Bone marrow (tissue), 2 donors: ENCODE measurements around the gene PKD2L1.
"Not testable (repeated sequence)": the region's sequence is repeated elsewhere in the genome, so short reads cannot be mapped to it uniquely, and the experiment has no call there.

Experiments
- DNase-seq, 2 donors: peaks; one replicate each; lab custom pipeline; 2025; lab: John Stamatoyannopoulos, UW

Gene PKD2L1

GRCh38 chr10:100333661-100334440, 3.8 kb upstream of the PKD2L1 start:
- no peak for DNase-seq

- no peak for DNase-seq
Measured at GRCh38 chr10:100333106-100333505, 3.1 kb upstream of the PKD2L1 start.

- DNase-seq, result no peak
Measured at GRCh38 chr10:100328198-100328597, 1.8 kb downstream of the PKD2L1 start.

- DNase-seq, result no peak
Measured at GRCh38 chr10:100327718-100328009, 2.4 kb downstream of the PKD2L1 start.

- peak in 1 of 2 donors; percentile 26 for DNase-seq
Measured at GRCh38 chr10:100327007-100327717, 2.9 kb downstream of the PKD2L1 start.

GRCh38 chr10:100325158-100325557, 4.9 kb downstream of the PKD2L1 start:
- no peak for DNase-seq

- no peak for DNase-seq
Measured at GRCh38 chr10:100319707-100320402, 10.2 kb downstream of the PKD2L1 start.

- DNase-seq, result no peak
Measured at GRCh38 chr10:100318207-100318606, 11.8 kb downstream of the PKD2L1 start.

GRCh38 chr10:100315615-100316014, 14.4 kb downstream of the PKD2L1 start:
- no peak for DNase-seq

GRCh38 chr10:100311298-100311697, 18.7 kb downstream of the PKD2L1 start:
- no peak for DNase-seq

- DNase-seq, result no peak
Measured at GRCh38 chr10:100307684-100308083, 22.3 kb downstream of the PKD2L1 start.

- no peak for DNase-seq
Measured at GRCh38 chr10:100306861-100307260, 23.2 kb downstream of the PKD2L1 start.

GRCh38 chr10:100304414-100304813, 25.6 kb downstream of the PKD2L1 start:
- no peak for DNase-seq

- no peak for DNase-seq
Measured at GRCh38 chr10:100303724-100304319, 26.2 kb downstream of the PKD2L1 start.

- DNase-seq, result not testable (repeated sequence)
Measured at GRCh38 chr10:100301123-100301522, 28.9 kb downstream of the PKD2L1 start.

- DNase-seq, result no peak
Measured at GRCh38 chr10:100297242-100297641, 32.8 kb downstream of the PKD2L1 start.

GRCh38 chr10:100293066-100293465, 37.0 kb downstream of the PKD2L1 start:
- no peak for DNase-seq

- DNase-seq, result not testable (repeated sequence)
Measured at GRCh38 chr10:100292300-100292699, 37.7 kb downstream of the PKD2L1 start.

GRCh38 chr10:100291356-100291755, 38.7 kb downstream of the PKD2L1 start:
- DNase-seq, result no peak

- DNase-seq, result no peak
Measured at GRCh38 chr10:100289641-100290040, 40.4 kb downstream of the PKD2L1 start.

GRCh38 chr10:100288196-100288595, 41.8 kb downstream of the PKD2L1 start:
- DNase-seq, result no peak

GRCh38 chr10:100287756-100288155, 42.3 kb downstream of the PKD2L1 start:
- no peak for DNase-seq
